Activated T-helper 17 cell treated with anti-CD3 and anti-CD28 coated beads, Interleukin-2, amount 50 U/mL, for 72 hours (primary cell): ENCODE measurements around the gene NDUFAF7. TPM values are rescaled to one million over a fixed set of nuclear protein-coding genes. Genes with fewer than 3 reads are reported as not detected.
"Not testable (repeated sequence)": the region's sequence is repeated elsewhere in the genome, so short reads cannot be mapped to it uniquely, and the experiment has no call there.

Experiments used
- ATAC-seq: fragments of 150-1000 bp; cut with Tn5 transposase; replicated peaks from 2 replicates; pipeline ENCODE4 v1.10.0; 2021; ENCODE audit warnings: mild to moderate bottlenecking, moderate library complexity
- H3K27ac Mint-ChIP-seq: one replicate; pipeline ENCODE4 v1.8.0; 2022; ENCODE audit warnings: mixed read lengths
- H3K27me3 Mint-ChIP-seq: one replicate; pipeline ENCODE4 v1.8.0; 2022; ENCODE audit warnings: mixed read lengths
- H3K36me3 Mint-ChIP-seq: one replicate; pipeline ENCODE4 v1.8.0; 2022; ENCODE audit warnings: low read depth, mild to moderate bottlenecking, mixed read lengths
- H3K4me1 Mint-ChIP-seq: one replicate; pipeline ENCODE4 v1.8.0; 2022; ENCODE audit warnings: mixed read lengths
- H3K4me3 Mint-ChIP-seq: one replicate; pipeline ENCODE4 v1.8.0; 2022; ENCODE audit warnings: mild to moderate bottlenecking, mixed read lengths
- H3K9me3 Mint-ChIP-seq: one replicate; pipeline ENCODE4 v1.8.0; 2022; ENCODE audit warnings: mixed read lengths
- total RNA-seq, 2 donors: library from RNA; stranded (reverse); gene quantifications; one replicate each; pipeline ENCODE4 v1.2.3, GENCODE V29; 2022

Gene NDUFAF7
- total RNA-seq, 2 donors from 2014 or later = 21.9 to 29.8 TPM

GRCh38 chr2:37283207-37283606, 51.7 kb downstream of the NDUFAF7 start:
- H3K27me3 Mint-ChIP-seq = no peaks in the 10 kb centered on the region

GRCh38 chr2:37284381-37284780, 52.9 kb downstream of the NDUFAF7 start:
- Mint-ChIP-seq H3K27me3 (no peaks in the 10 kb centered on the region), H3K36me3 (peaks cover 75% of the 10 kb centered on the region), H3K4me1 (no peaks in the 10 kb centered on the region), H3K4me3 (no peak overlapping the region), H3K27ac (no peak overlapping the region), H3K9me3 (no peaks in the 10 kb centered on the region)
- ATAC-seq = no peak

More at GRCh38 chr2:37283207-37283606, 51.7 kb downstream of the NDUFAF7 start:
- H3K27ac Mint-ChIP-seq = no peak overlapping the region
- no peaks in the 10 kb centered on the region for H3K9me3 Mint-ChIP-seq
- H3K4me3 Mint-ChIP-seq = no peak overlapping the region
- ATAC-seq = no peak
- no peaks in the 10 kb centered on the region for H3K4me1 Mint-ChIP-seq
- peaks cover 73% of the 10 kb centered on the region for H3K36me3 Mint-ChIP-seq

- no peaks in the 10 kb centered on the region for H3K9me3 Mint-ChIP-seq
- no peak for ATAC-seq
- no peaks in the 10 kb centered on the region for H3K27me3 Mint-ChIP-seq
Measured at GRCh38 chr2:37287966-37288365, 56.5 kb downstream of the NDUFAF7 start.

GRCh38 chr2:37291680-37292079, 60.2 kb downstream of the NDUFAF7 start:
- no peak overlapping the region for H3K4me3 Mint-ChIP-seq
- no peaks in the 10 kb centered on the region for H3K9me3 Mint-ChIP-seq
- peaks cover 6% of the 10 kb centered on the region for H3K4me1 Mint-ChIP-seq
- H3K27ac Mint-ChIP-seq = no peak overlapping the region
- no peak for ATAC-seq
- no peaks in the 10 kb centered on the region for H3K27me3 Mint-ChIP-seq
- H3K36me3 Mint-ChIP-seq = peaks cover 57% of the 10 kb centered on the region

More at GRCh38 chr2:37287966-37288365, 56.5 kb downstream of the NDUFAF7 start:
- H3K4me3 Mint-ChIP-seq = no peak overlapping the region
- H3K4me1 Mint-ChIP-seq = peaks cover 6% of the 10 kb centered on the region
- no peak overlapping the region for H3K27ac Mint-ChIP-seq
- H3K36me3 Mint-ChIP-seq = peaks cover 73% of the 10 kb centered on the region

GRCh38 chr2:37294858-37295257, 63.4 kb downstream of the NDUFAF7 start:
- not testable (repeated sequence) for ATAC-seq, H3K27me3 Mint-ChIP-seq, H3K4me3 Mint-ChIP-seq, H3K9me3 Mint-ChIP-seq, H3K27ac Mint-ChIP-seq, H3K4me1 Mint-ChIP-seq
- H3K36me3 Mint-ChIP-seq = peaks cover 35% of the 10 kb centered on the region

GRCh38 chr2:37295469-37296073, 64.1 kb downstream of the NDUFAF7 start:
- Mint-ChIP-seq H3K27ac (no peak overlapping the region), H3K27me3 (no peaks in the 10 kb centered on the region), H3K4me3 (no peak overlapping the region), H3K36me3 (peaks cover 28% of the 10 kb centered on the region), H3K9me3 (no peaks in the 10 kb centered on the region), H3K4me1 (peaks cover 6% of the 10 kb centered on the region)
- no peak for ATAC-seq

GRCh38 chr2:37297632-37298031, 66.2 kb downstream of the NDUFAF7 start:
- no peak overlapping the region for H3K27ac Mint-ChIP-seq
- no peak for ATAC-seq
- no peaks in the 10 kb centered on the region for H3K4me1 Mint-ChIP-seq
- no peaks in the 10 kb centered on the region for H3K9me3 Mint-ChIP-seq
- H3K4me3 Mint-ChIP-seq = no peak overlapping the region
- no peaks in the 10 kb centered on the region for H3K27me3 Mint-ChIP-seq
- H3K36me3 Mint-ChIP-seq = peaks cover 7% of the 10 kb centered on the region

Other genes starting within 250 kb of the NDUFAF7 start
- 10 to 100 TPM; 23.2 to 23.9 TPM for gene HEATR5B, start 147.3 kb upstream of the NDUFAF7 start, total RNA-seq
- gene GPATCH11, start 147.1 kb upstream of the NDUFAF7 start, total RNA-seq = 10 to 100 TPM; 12.4 to 17.9 TPM
- 10 to 100 TPM; 25.4 to 45.1 TPM for gene EIF2AK2, start 74.7 kb upstream of the NDUFAF7 start, total RNA-seq
- gene SULT6B1, start 43.0 kb upstream of the NDUFAF7 start, total RNA-seq = not detected
- gene CEBPZOS, start 35.2 kb upstream of the NDUFAF7 start, total RNA-seq = 10 to 100 TPM; 44.5 to 49.6 TPM
- 10 to 100 TPM; 55.6 to 68.3 TPM for gene CEBPZ, start 62 bp upstream of the NDUFAF7 start, total RNA-seq
- 10 to 100 TPM; 28.2 to 35.6 TPM for gene PRKD3, start 93.2 kb downstream of the NDUFAF7 start, total RNA-seq
- gene QPCT, start 113.0 kb downstream of the NDUFAF7 start, total RNA-seq = under 1 TPM; 0.53 to 0.71 TPM